Natural killer cell (primary cell): Measurements from ENCODE around the gene COX6B2. TPM values are rescaled to one million over a fixed set of nuclear protein-coding genes. Genes with fewer than 3 reads are reported as not detected.

Experiments
- ATAC-seq, 3 donors: fragments of 150-1000 bp in 2 of 3; fragments of 200-7000 bp in 1 of 3; cut with Tn5 transposase; 1 replicate in 1 of 3; 2 replicates in 2 of 3; pipeline ENCODE4 v1.10.0; 2021; ENCODE audit warnings: mild to moderate bottlenecking in 2 of 3, moderate library complexity in 2 of 3
- DNase-seq, 2 donors: peaks; one replicate each; pipeline versions ENCODE4 v3.0.0 to v3.0.0-alpha.2; 2013 to 2021; ENCODE audit warnings: mixed read lengths in 1 of 2
- H3K27ac ChIP-seq: one replicate; pipeline ENCODE4 v1.5.1; 2013; ENCODE audit warnings: mild to moderate bottlenecking, low read length
- H3K27me3 ChIP-seq: one replicate; pipeline ENCODE4 v1.6.1; 2013; ENCODE audit warnings: low read length; ENCODE audit not compliant: control insufficient read depth, insufficient read depth
- H3K36me3 ChIP-seq: one replicate; pipeline ENCODE4 v1.6.1; 2013; ENCODE audit warnings: low read length; ENCODE audit not compliant: control insufficient read depth, insufficient read depth
- H3K4me1 ChIP-seq: one replicate; pipeline ENCODE4 v1.6.1; 2013; ENCODE audit warnings: low read length; ENCODE audit not compliant: control insufficient read depth, insufficient read depth
- H3K4me3 ChIP-seq: one replicate; pipeline ENCODE4 v1.5.1; 2013; ENCODE audit warnings: low read length
- H3K9me3 ChIP-seq: one replicate; pipeline ENCODE4 v1.6.1; 2013; ENCODE audit warnings: low read length; ENCODE audit not compliant: control insufficient read depth, insufficient read depth
- H3K27ac Mint-ChIP-seq, 2 donors: one replicate each; pipeline ENCODE4 v1.8.0; 2022; ENCODE audit warnings: mild to moderate bottlenecking in 2 of 2, mixed read lengths in 2 of 2, moderate library complexity in 1 of 2
- H3K27me3 Mint-ChIP-seq, 2 donors: one replicate each; pipeline ENCODE4 v1.8.0; 2022; ENCODE audit warnings: low read depth in 2 of 2, mixed read lengths in 2 of 2
- H3K36me3 Mint-ChIP-seq: one replicate; pipeline ENCODE4 v1.8.0; 2022; ENCODE audit warnings: mixed read lengths
- H3K4me1 Mint-ChIP-seq, 2 donors: one replicate each; pipeline ENCODE4 v1.8.0; 2022; ENCODE audit warnings: mixed read lengths in 2 of 2
- H3K4me3 Mint-ChIP-seq: one replicate; pipeline ENCODE4 v1.8.0; 2022; ENCODE audit warnings: mild to moderate bottlenecking, moderate library complexity, mixed read lengths
- H3K9me3 Mint-ChIP-seq, 2 donors: one replicate each; pipeline ENCODE4 v1.8.0; 2022; ENCODE audit warnings: mixed read lengths in 2 of 2
- CTCF ChIP-seq: fragments of 200-600 bp; IDR thresholded peaks from one replicate; pipeline ENCODE4 v1.8.0; 2022; ENCODE audit warnings: antibody characterized with exemption
- WGBS: methylation state at CpG from one replicate; pipeline ENCODE4 v1.1.7; 2013; ENCODE audit warnings: missing lambda C conversion rate; ENCODE audit not compliant: insufficient coverage; 5-methylcytosine and 5-hydroxymethylcytosine counted together
- intact Hi-C: fragments of 100-400 bp; cut with micrococcal nuclease; formaldehyde crosslinking; loops from one replicate; pipeline ENCODE4 v1.14.2; 2022
- total RNA-seq, 4 donors: library from RNA; stranded (reverse); fragments of 120-200 nt in 1 of 4; gene quantifications; one replicate each; pipeline versions ENCODE4 v1.2.3 to v1.2.4, GENCODE V29; 2013 to 2022

Gene COX6B2
- total RNA-seq, 3 donors from 2014 or later (not counting 1 experiment from before 2014, with no cell fraction given) = 0.26 to 6.5 TPM; not detected in 1

GRCh38 chr19:55366790-55367189 lies 12.3 kb upstream of the COX6B2 start:
- no peaks in the 10 kb centered on the region for H3K9me3 Mint-ChIP-seq
- peaks cover 0 to 6% of the 10 kb centered on the region in 2 donors for H3K4me1 Mint-ChIP-seq
- TF ChIP-seq CTCF = no peak
- Histone ChIP-seq H3K9me3 (no peaks in the 10 kb centered on the region), H3K36me3 (no peaks in the 10 kb centered on the region), H3K4me1 (peaks cover 14% of the 10 kb centered on the region), H3K4me3 (no peak overlapping the region), H3K27me3 (peaks cover 21% of the 10 kb centered on the region), H3K27ac (no peak overlapping the region)
- DNase-seq (no peak), ATAC-seq (no peak)
- no peak overlapping the region for H3K4me3 Mint-ChIP-seq
- no peak overlapping the region for H3K27ac Mint-ChIP-seq
- H3K36me3 Mint-ChIP-seq = no peaks in the 10 kb centered on the region
- intact Hi-C loops = no loop called here
- H3K27me3 Mint-ChIP-seq = peaks cover 11 to 21% of the 10 kb centered on the region in 2 donors
- WGBS = 85% methylated on average over 1 of the region's 3 CpGs

GRCh38 chr19:55365964-55366363 lies 11.4 kb upstream of the COX6B2 start:
- Histone ChIP-seq H3K27ac (no peak overlapping the region), H3K27me3 (peaks cover 19% of the 10 kb centered on the region), H3K9me3 (no peaks in the 10 kb centered on the region), H3K36me3 (no peaks in the 10 kb centered on the region), H3K4me3 (no peak overlapping the region), H3K4me1 (peaks cover 14% of the 10 kb centered on the region)
- Mint-ChIP-seq H3K27me3 (peaks cover 6 to 19% of the 10 kb centered on the region in 2 donors), H3K4me1 (peaks cover 0 to 6% of the 10 kb centered on the region in 2 donors), H3K9me3 (no peaks in the 10 kb centered on the region), H3K4me3 (no peak overlapping the region), H3K27ac (no peak overlapping the region), H3K36me3 (no peaks in the 10 kb centered on the region)
- intact Hi-C loops = no loop called here
- ATAC-seq = no peak
- 73% methylated on average over 19 of the region's 19 CpGs for WGBS
- TF ChIP-seq CTCF = no peak
- no peak for DNase-seq

- Mint-ChIP-seq H3K9me3 (no peaks in the 10 kb centered on the region), H3K36me3 (no peaks in the 10 kb centered on the region), H3K27me3 (peaks cover 0 to 12% of the 10 kb centered on the region in 2 donors), H3K27ac (no peak overlapping the region), H3K4me1 (peaks cover 0 to 6% of the 10 kb centered on the region in 2 donors), H3K4me3 (no peak overlapping the region)
- no peak for DNase-seq
- intact Hi-C loops = no loop called here
- ATAC-seq = no peak
- Histone ChIP-seq H3K27me3 (peaks cover 13% of the 10 kb centered on the region), H3K4me3 (no peak overlapping the region), H3K27ac (no peak overlapping the region), H3K4me1 (peaks cover 13% of the 10 kb centered on the region), H3K9me3 (no peaks in the 10 kb centered on the region), H3K36me3 (no peaks in the 10 kb centered on the region)
- TF ChIP-seq CTCF = no peak
- 87% methylated on average over 8 of the region's 8 CpGs for WGBS
These were observed 10.7 kb upstream of the COX6B2 start for GRCh38 chr19:55365245-55365644.

- no peaks in the 10 kb centered on the region for H3K4me1 ChIP-seq
- 90% methylated on average over 27 of the region's 27 CpGs for WGBS
- H3K4me3 Mint-ChIP-seq = no peak within 1 kb of the TSS
- ATAC-seq = no peak
- no peaks in the 10 kb centered on the region for H3K36me3 Mint-ChIP-seq
- intact Hi-C loops = no loop called here
- H3K4me3 ChIP-seq = no peak within 1 kb of the TSS
- H3K9me3 ChIP-seq = no peaks in the 10 kb centered on the region
- H3K27me3 Mint-ChIP-seq = peaks cover 0 to 8% of the 10 kb centered on the region in 2 donors
- H3K4me1 Mint-ChIP-seq = no peaks in the 10 kb centered on the region
- no peaks in the 10 kb centered on the region for H3K36me3 ChIP-seq
- no peak for TF ChIP-seq CTCF
- H3K27me3 ChIP-seq = no peaks in the 10 kb centered on the region
- H3K27ac Mint-ChIP-seq = no peak within 1 kb of the TSS
- no peak within 1 kb of the TSS for H3K27ac ChIP-seq
- DNase-seq = no peak
- H3K9me3 Mint-ChIP-seq = no peaks in the 10 kb centered on the region
These were observed 8.6 kb upstream of the COX6B2 start, which contains the start of gene GARIN5B for GRCh38 chr19:55362990-55363716. TSS of gene GARIN5B (minus strand) at chr19:55363260. CDS start at chr19:55363066, 194 bp downstream.
